GM12878 (cell line): ENCODE results near the gene CMSS1. TPM values are rescaled to one million over a fixed set of nuclear protein-coding genes. Genes with fewer than 3 reads are reported as not detected.

Experiments used
- ATF2 ChIP-seq: IDR thresholded peaks from 2 replicates; pipeline ENCODE4 v1.6.1; 2012; ENCODE audit warnings: low read length, inconsistent platforms
- CHD1 ChIP-seq: IDR thresholded peaks from 2 replicates; pipeline ENCODE4 v1.6.1; 2012; ENCODE audit warnings: low read depth, low read length, improper control_type of control experiment
- CREM ChIP-seq: IDR thresholded peaks from 2 replicates; pipeline ENCODE4 v1.6.1; 2014; ENCODE audit warnings: antibody characterized with exemption, low read depth
- CTCF ChIP-seq, 3 experiments: IDR thresholded peaks in 2 of 3; conservative IDR thresholded peaks in 1 of 3; 2 replicates each; pipeline ENCODE4 v1.5.1; 2011; ENCODE audit warnings: low read depth in 3 of 3, low read length in 3 of 3, mild to moderate bottlenecking in 3 of 3, control low read depth in 2 of 3, moderate library complexity in 2 of 3, inconsistent platforms in 1 of 3, mixed read lengths in 1 of 3; ENCODE audit not compliant: control insufficient read depth in 2 of 3, insufficient read depth in 1 of 3; ENCODE audit errors: extremely low read depth in 1 of 3
- ELK1 ChIP-seq: IDR thresholded peaks from 2 replicates; pipeline ENCODE4 v1.6.1; 2012; ENCODE audit warnings: low read depth, low read length, improper control_type of control experiment
- FOXM1 ChIP-seq: IDR thresholded peaks from 2 replicates; pipeline ENCODE4 v1.6.1; 2012; ENCODE audit warnings: low read depth, mild to moderate bottlenecking, inconsistent platforms, low read length, moderate library complexity
- HSF1 ChIP-seq: fragments of 150-350 bp; IDR thresholded peaks from 2 replicates; pipeline ENCODE4 v1.6.1; 2014; ENCODE audit warnings: mild to moderate bottlenecking, low read depth, low read length
- JUNB ChIP-seq: IDR thresholded peaks from 2 replicates; pipeline ENCODE4 v1.6.1; 2016; ENCODE audit warnings: antibody characterized with exemption, mild to moderate bottlenecking
- MAX ChIP-seq: IDR thresholded peaks from 2 replicates; pipeline ENCODE4 v1.6.1; 2012; ENCODE audit warnings: low read depth, low read length, improper control_type of control experiment
- MEF2A ChIP-seq: IDR thresholded peaks from 2 replicates; pipeline ENCODE4 v1.6.1; 2011; ENCODE audit warnings: low read depth, mild to moderate bottlenecking, low read length, moderate library complexity; ENCODE audit not compliant: insufficient read depth
- NFIC ChIP-seq: IDR thresholded peaks from 2 replicates; pipeline ENCODE4 v1.6.1; 2012; ENCODE audit warnings: low read depth, mild to moderate bottlenecking, inconsistent platforms, low read length, moderate library complexity
- NFXL1 ChIP-seq: fragments of 450-650 bp; IDR thresholded peaks from 2 replicates; pipeline ENCODE4 v1.6.1; 2017; ENCODE audit warnings: antibody characterized with exemption, mild to moderate bottlenecking, borderline replicate concordance
- NR2C1 ChIP-seq: fragments of 450-650 bp; IDR thresholded peaks from 2 replicates; pipeline ENCODE4 v1.6.1; 2017; ENCODE audit warnings: antibody characterized with exemption, mild to moderate bottlenecking, moderate library complexity
- REST ChIP-seq: IDR thresholded peaks from 2 replicates; pipeline ENCODE4 v1.6.1; 2012; ENCODE audit warnings: mild to moderate bottlenecking, low read depth, low read length
- SIX5 ChIP-seq: IDR thresholded peaks from 2 replicates; pipeline ENCODE4 v1.6.1; 2011; ENCODE audit warnings: mild to moderate bottlenecking, low read depth, low read length, moderate library complexity; ENCODE audit not compliant: severe bottlenecking
- SREBF1 ChIP-seq: IDR thresholded peaks from 2 replicates; pipeline ENCODE4 v1.6.1; 2012; ENCODE audit warnings: mild to moderate bottlenecking, low read length
- STAT1 ChIP-seq: fragments of 450-650 bp; conservative IDR thresholded peaks from 2 replicates; pipeline ENCODE4 v1.6.1; 2014; ENCODE audit warnings: antibody characterized with exemption, mild to moderate bottlenecking
- TCF7 ChIP-seq: IDR thresholded peaks from 2 replicates; pipeline ENCODE4 v1.6.1; 2014; ENCODE audit warnings: antibody characterized with exemption, borderline replicate concordance
- ZNF217 ChIP-seq: fragments of 450-650 bp; IDR thresholded peaks from 2 replicates; pipeline ENCODE4 v1.6.1; 2017; ENCODE audit warnings: antibody characterized with exemption, mild to moderate bottlenecking
- ZNF274 ChIP-seq: IDR thresholded peaks from one replicate; pipeline ENCODE4 v1.8.0; 2011; ENCODE audit not compliant: insufficient read length, insufficient read depth
- ZSCAN29 ChIP-seq: fragments of 450-650 bp; IDR thresholded peaks from 2 replicates; pipeline ENCODE4 v1.6.1; 2017; ENCODE audit warnings: mild to moderate bottlenecking, moderate library complexity
- polyA plus RNA-seq, 11 experiments: library from polyadenylated mRNA; depleted of rRNA in 4 of 11; unstranded in 6 of 11; stranded (reverse) in 5 of 11; fragments of >200 nt; fragmentation: Nextera tagmentation in 4 of 11; fragmentation: Illumina TruSeq in 1 of 11; extraction: Ambion mirVana in 4 of 11; extraction: Trizol in 1 of 11; gene quantifications; 1 replicate in 1 of 11; 2 replicates in 10 of 11; pipeline versions ENCODE4 v1.2.1 to v1.2.3, GENCODE V29; 2011 to 2016; ENCODE audit warnings: inconsistent platforms in 2 of 11, missing spikeins in 2 of 11, low read depth in 1 of 11
- total RNA-seq, 4 experiments: library from RNA; depleted of rRNA in 3 of 4; stranded (reverse); fragments of >200 nt in 3 of 4; fragmentation: Illumina TruSeq in 1 of 4; extraction: Trizol in 1 of 4; gene quantifications; 2 replicates each; pipeline versions ENCODE4 v1.2.1 to v1.2.3, GENCODE V29; 2013 to 2021

The CMSS1 gene
- total and polyA plus RNA-seq, 10 of the 15 experiments (the other 5 are each of a cell fraction or from before 2014, with no cell fraction given) = 31.0 to 118 (median 70.1) TPM

- peak; percentile 60 for TF ChIP-seq NFIC
- no peak for TF ChIP-seq MAX
- TF ChIP-seq STAT1 = no peak
- TF ChIP-seq HSF1 = no peak
- TF ChIP-seq CREM = no peak
- no peak for TF ChIP-seq NR2C1
- no peak for TF ChIP-seq REST
- no peak for TF ChIP-seq ZSCAN29
- no peak for TF ChIP-seq SIX5
- TF ChIP-seq CTCF (IDR thresholded peaks at IDR 0.05 in 2 of 3, conservative IDR thresholded peaks at IDR 0.05 in 1 of 3; ENCODE audit: control insufficient read depth in 2 of 3, extremely low read depth in 1 of 3, insufficient read depth in 1 of 3, low read depth in 3 of 3, low read length in 3 of 3) = no peak
- peak; percentile 53; the same call in 1 of the 2 replicates for TF ChIP-seq JUNB
- peak; percentile 79 for TF ChIP-seq ATF2
- 0 out of 2 replicates have a peak, but pooled peaks have one; percentile 49 for TF ChIP-seq MEF2A
- no peak for TF ChIP-seq FOXM1
- TF ChIP-seq TCF7 = no peak
- TF ChIP-seq SREBF1 = no peak
- TF ChIP-seq ZNF274 = no peak
- TF ChIP-seq ELK1 = no peak
- no peak for TF ChIP-seq CHD1
- no peak for TF ChIP-seq NFXL1
- no peak for TF ChIP-seq ZNF217
Measured at GRCh38 chr3:100144255-100144866, 326.7 kb downstream of the CMSS1 start (continued).
